ENCODE data around the gene SUPT20H. TPM values are rescaled to one million over a fixed set of nuclear protein-coding genes. Genes with fewer than 3 reads are reported as not detected.

SUPT20H gene
- total and polyA plus RNA-seq, 2 of the 4 experiments (the other 2 are of a cell fraction) = 46.6 to 55.1 TPM

DNA sequence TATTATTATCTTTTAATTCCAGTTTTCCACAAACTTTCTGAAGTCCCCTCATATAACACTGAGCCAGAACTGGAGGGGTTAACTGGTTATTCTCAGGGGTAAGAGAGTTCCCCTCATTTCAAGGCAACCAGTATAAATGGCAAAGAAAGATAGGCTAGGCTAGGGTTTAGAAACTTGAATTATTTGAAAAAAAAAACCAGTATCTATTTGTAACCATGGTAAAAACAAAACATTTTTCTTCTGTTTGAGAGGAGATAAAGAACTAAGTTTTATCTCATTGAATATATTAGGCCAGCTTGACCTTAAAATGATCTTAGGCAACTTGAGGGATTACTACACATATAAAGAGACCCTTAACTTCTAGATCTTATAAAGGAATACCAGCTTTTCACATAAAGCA lies 19.6 kb downstream of the SUPT20H start:
- H3K9me3 ChIP-seq (ENCODE audit: control insufficient read depth, insufficient read depth, low read length) = no peaks in the 10 kb centered on the region
- H3K4me2 ChIP-seq (ENCODE audit: low read depth, low read length) = no peak overlapping the region
- no peak overlapping the region for H2BK5ac ChIP-seq (ENCODE audit: low read depth, low read length, poor library complexity, severe bottlenecking)
- ChIA-PET POLR2A (ENCODE audit: unreplicated experiment) (no interaction called here), CTCF (no interaction called here)
- DNase-seq (no peak), ATAC-seq (ENCODE audit: low read depth) (no peak)
- H3K79me1 ChIP-seq (ENCODE audit: low read depth in 1 of 2, low read length in 2 of 2) = peaks cover 5 to 8% of the 10 kb centered on the region in 2 experiments; a peak in 3 of 4 replicates
- H3K23ac ChIP-seq (ENCODE audit: low read depth, low read length) = no peak overlapping the region
- no peak overlapping the region for H2BK15ac ChIP-seq (ENCODE audit: low read depth, low read length)
- H2AK9ac ChIP-seq (replicated peaks; ENCODE audit: low read depth, low read length, poor library complexity) = no peak overlapping the region
- intact Hi-C loops (cut with micrococcal nuclease) (no loop called here), dilution Hi-C loops (cut with HindIII; ENCODE audit: low sequenced_read_pairs, unreplicated experiment) (no loop called here), in situ Hi-C loops (cut with MboI; ENCODE audit: low sequenced_read_pairs) (loop anchor here (25.0 kb wide), 1 partner anchor 1322 kb away; no protein-coding TSS in a partner anchor)
- H4K20me1 ChIP-seq (ENCODE audit: insufficient read depth, low read length) = no peaks in the 10 kb centered on the region
- no peak overlapping the region for H3K4me3 ChIP-seq (ENCODE audit: insufficient read depth, low read depth, low read length)
- H3K4ac ChIP-seq (ENCODE audit: low read depth, low read length) = no peak overlapping the region
- no peak overlapping the region for H2AK5ac ChIP-seq (ENCODE audit: low read depth, low read length)
- H4K8ac ChIP-seq (ENCODE audit: low read depth in 2 of 2, low read length in 2 of 2) = no peak overlapping the region
- no peak overlapping the region for H2BK120ac ChIP-seq (ENCODE audit: low read depth, low read length)
- TF ChIP-seq, protein P1, sequence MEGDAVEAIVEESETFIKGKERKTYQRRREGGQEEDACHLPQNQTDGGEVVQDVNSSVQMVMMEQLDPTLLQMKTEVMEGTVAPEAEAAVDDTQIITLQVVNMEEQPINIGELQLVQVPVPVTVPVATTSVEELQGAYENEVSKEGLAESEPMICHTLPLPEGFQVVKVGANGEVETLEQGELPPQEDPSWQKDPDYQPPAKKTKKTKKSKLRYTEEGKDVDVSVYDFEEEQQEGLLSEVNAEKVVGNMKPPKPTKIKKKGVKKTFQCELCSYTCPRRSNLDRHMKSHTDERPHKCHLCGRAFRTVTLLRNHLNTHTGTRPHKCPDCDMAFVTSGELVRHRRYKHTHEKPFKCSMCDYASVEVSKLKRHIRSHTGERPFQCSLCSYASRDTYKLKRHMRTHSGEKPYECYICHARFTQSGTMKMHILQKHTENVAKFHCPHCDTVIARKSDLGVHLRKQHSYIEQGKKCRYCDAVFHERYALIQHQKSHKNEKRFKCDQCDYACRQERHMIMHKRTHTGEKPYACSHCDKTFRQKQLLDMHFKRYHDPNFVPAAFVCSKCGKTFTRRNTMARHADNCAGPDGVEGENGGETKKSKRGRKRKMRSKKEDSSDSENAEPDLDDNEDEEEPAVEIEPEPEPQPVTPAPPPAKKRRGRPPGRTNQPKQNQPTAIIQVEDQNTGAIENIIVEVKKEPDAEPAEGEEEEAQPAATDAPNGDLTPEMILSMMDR (conservative IDR thresholded peaks at IDR 0.05; ENCODE audit: low read depth, low read length) = no peak
- no peak for TF ChIP-seq CHD1 (IDR thresholded peaks at IDR 0.05; ENCODE audit: low read depth, low read length)
- no peak for TF ChIP-seq SMC3 (IDR thresholded peaks at IDR 0.05; ENCODE audit: low read depth, low read length)
- TF ChIP-seq MXI1 (IDR thresholded peaks at IDR 0.05; ENCODE audit: borderline replicate concordance, low read depth, low read length) = no peak
- no peak for TF ChIP-seq POLR2A (IDR thresholded peaks at IDR 0.05; ENCODE audit: low read depth, low read length)
- TF ChIP-seq RFX5 (IDR thresholded peaks at IDR 0.05; ENCODE audit: low read depth, low read length) = no peak
- TF ChIP-seq FOS (IDR thresholded peaks at IDR 0.05; ENCODE audit: low read depth, low read length) = no peak
- TF ChIP-seq RCOR1 (IDR thresholded peaks at IDR 0.05; ENCODE audit: insufficient replicate concordance, low read length) = no peak
- no peak for TF ChIP-seq NFE2L2 (IDR thresholded peaks at IDR 0.05; ENCODE audit: low read depth, low read length)
- no peak for TF ChIP-seq MAZ (IDR thresholded peaks at IDR 0.05; ENCODE audit: borderline replicate concordance, low read depth, low read length)
- TF ChIP-seq CEBPB (IDR thresholded peaks at IDR 0.05; ENCODE audit: low read depth, low read length) = no peak
- TF ChIP-seq, protein P2, sequence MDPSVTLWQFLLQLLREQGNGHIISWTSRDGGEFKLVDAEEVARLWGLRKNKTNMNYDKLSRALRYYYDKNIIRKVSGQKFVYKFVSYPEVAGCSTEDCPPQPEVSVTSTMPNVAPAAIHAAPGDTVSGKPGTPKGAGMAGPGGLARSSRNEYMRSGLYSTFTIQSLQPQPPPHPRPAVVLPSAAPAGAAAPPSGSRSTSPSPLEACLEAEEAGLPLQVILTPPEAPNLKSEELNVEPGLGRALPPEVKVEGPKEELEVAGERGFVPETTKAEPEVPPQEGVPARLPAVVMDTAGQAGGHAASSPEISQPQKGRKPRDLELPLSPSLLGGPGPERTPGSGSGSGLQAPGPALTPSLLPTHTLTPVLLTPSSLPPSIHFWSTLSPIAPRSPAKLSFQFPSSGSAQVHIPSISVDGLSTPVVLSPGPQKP (IDR thresholded peaks at IDR 0.05; ENCODE audit: borderline replicate concordance, low read depth, low read length) = no peak
- TF ChIP-seq BHLHE40 (IDR thresholded peaks at IDR 0.05; ENCODE audit: low read depth, low read length) = no peak
- TF ChIP-seq, protein P3, sequence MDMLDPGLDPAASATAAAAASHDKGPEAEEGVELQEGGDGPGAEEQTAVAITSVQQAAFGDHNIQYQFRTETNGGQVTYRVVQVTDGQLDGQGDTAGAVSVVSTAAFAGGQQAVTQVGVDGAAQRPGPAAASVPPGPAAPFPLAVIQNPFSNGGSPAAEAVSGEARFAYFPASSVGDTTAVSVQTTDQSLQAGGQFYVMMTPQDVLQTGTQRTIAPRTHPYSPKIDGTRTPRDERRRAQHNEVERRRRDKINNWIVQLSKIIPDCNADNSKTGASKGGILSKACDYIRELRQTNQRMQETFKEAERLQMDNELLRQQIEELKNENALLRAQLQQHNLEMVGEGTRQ (IDR thresholded peaks at IDR 0.05; ENCODE audit: low read depth, low read length) = no peak
- TF ChIP-seq MAFK (IDR thresholded peaks at IDR 0.05; ENCODE audit: low read depth, low read length) = no peak
- TF ChIP-seq RAD21 (IDR thresholded peaks at IDR 0.05; ENCODE audit: low read length) = no peak
- no peak overlapping the region for H4K5ac ChIP-seq (ENCODE audit: low read depth, low read length)
- no peak overlapping the region for H3K14ac ChIP-seq (replicated peaks; ENCODE audit: low read depth, low read length)
- H2AFZ ChIP-seq (replicated peaks; ENCODE audit: low read length, poor library complexity) = no peak overlapping the region
- H2BK20ac ChIP-seq (ENCODE audit: low read depth, low read length) = no peak overlapping the region
- H3K27ac ChIP-seq (ENCODE audit: insufficient read depth, low read length) = no peak overlapping the region
- H3K4me1 ChIP-seq (ENCODE audit: control insufficient read depth, insufficient read depth, low read length) = no peaks in the 10 kb centered on the region
- peaks cover 47% of the 10 kb centered on the region for H3K36me3 ChIP-seq (ENCODE audit: control insufficient read depth, insufficient read depth, low read length)
- no TSS peak for BruUV-seq (replicated peaks)
- no peak overlapping the region for H3K9ac ChIP-seq (ENCODE audit: low read depth, low read length)
- no peaks in the 10 kb centered on the region for H3K9me1 ChIP-seq (ENCODE audit: insufficient read depth, low read length)
- H3K27me3 ChIP-seq (ENCODE audit: control insufficient read depth, insufficient read depth, low read length) = no peaks in the 10 kb centered on the region
- H4K91ac ChIP-seq (ENCODE audit: insufficient read depth, low read depth, low read length) = no peak overlapping the region
- no peak overlapping the region for H3K18ac ChIP-seq (ENCODE audit: low read depth, low read length)
- H3K56ac ChIP-seq (ENCODE audit: extremely low read depth, insufficient read depth, low read length) = no peak overlapping the region

All from IMR-90 (cell line).